ENCODE measurements around the gene OR2T11. TPM values are rescaled to one million over a fixed set of nuclear protein-coding genes. Genes with fewer than 3 reads are reported as not detected.

The OR2T11 gene
- total RNA-seq, 1 experiment from 2014 or later = not detected

GRCh38 chr1:248593226-248593625 lies 41.7 kb downstream of the OR2T11 start:
- intact Hi-C loops (cut with micrococcal nuclease; ENCODE audit: unreplicated experiment) = no loop called here
- ChIA-PET POLR2A (ENCODE audit: unreplicated experiment) (no interaction called here), CTCF (no interaction called here)
- no peaks in the 10 kb centered on the region for H3F3A ChIP-seq (ENCODE audit: insufficient read depth, low read depth)
- no peak for TF ChIP-seq EZH2 (IDR thresholded peaks at IDR 0.05; ENCODE audit: low read depth)
- no peak for TF ChIP-seq CTCF (conservative IDR thresholded peaks at IDR 0.05)
- H3K4me3 ChIP-seq = no peak overlapping the region
- no peaks in the 10 kb centered on the region for H3K27me3 ChIP-seq (ENCODE audit: insufficient read depth, low read depth)
- DNase-seq = no peak
- H3K4me1 ChIP-seq (replicated peaks; ENCODE audit: insufficient read depth) = no peaks in the 10 kb centered on the region
- no peak overlapping the region for H2AFZ ChIP-seq
- H4K20me1 ChIP-seq (ENCODE audit: insufficient read depth) = no peaks in the 10 kb centered on the region
- H3K36me3 ChIP-seq (ENCODE audit: low read depth) = no peaks in the 10 kb centered on the region
- no peaks in the 10 kb centered on the region for H3K9me3 ChIP-seq (ENCODE audit: insufficient read depth, low read depth)
- no peaks in the 10 kb centered on the region for H3K79me2 ChIP-seq (ENCODE audit: low read depth)
- BruUV-seq (replicated peaks) = no TSS peak
- no peaks in the 10 kb centered on the region; the same call in 1 of the 2 replicates for H3K9me2 ChIP-seq (ENCODE audit: insufficient read depth)
- no peak overlapping the region for H3K27ac ChIP-seq
- no peak overlapping the region for H3K4me2 ChIP-seq

- H3K36me3 ChIP-seq (ENCODE audit: low read depth) = no peaks in the 10 kb centered on the region
- H3K4me1 ChIP-seq (replicated peaks; ENCODE audit: insufficient read depth) = no peaks in the 10 kb centered on the region
- H3F3A ChIP-seq (ENCODE audit: insufficient read depth, low read depth) = no peaks in the 10 kb centered on the region
- H3K9me3 ChIP-seq (ENCODE audit: insufficient read depth, low read depth) = no peaks in the 10 kb centered on the region
- TF ChIP-seq CTCF (conservative IDR thresholded peaks at IDR 0.05) (no peak), EZH2 (IDR thresholded peaks at IDR 0.05; ENCODE audit: low read depth) (no peak)
- POLR2A ChIA-PET (ENCODE audit: unreplicated experiment) = no interaction called here
- H3K9me2 ChIP-seq (ENCODE audit: insufficient read depth) = no peaks in the 10 kb centered on the region; the same call in 1 of the 2 replicates
- no peak overlapping the region for H3K27ac ChIP-seq
- CTCF ChIA-PET = no interaction called here
- no peaks in the 10 kb centered on the region for H3K27me3 ChIP-seq (ENCODE audit: insufficient read depth, low read depth)
- no peak overlapping the region for H2AFZ ChIP-seq
- no peak overlapping the region for H3K4me2 ChIP-seq
- intact Hi-C loops (cut with micrococcal nuclease; ENCODE audit: unreplicated experiment) = no loop called here
- H3K79me2 ChIP-seq (ENCODE audit: low read depth) = no peaks in the 10 kb centered on the region
- BruUV-seq (replicated peaks) = no TSS peak
- no peak overlapping the region for H3K4me3 ChIP-seq
- no peak for DNase-seq
- no peaks in the 10 kb centered on the region for H4K20me1 ChIP-seq (ENCODE audit: insufficient read depth)
These were observed 42.2 kb downstream of the OR2T11 start for GRCh38 chr1:248592655-248593054.

- no TSS peak for BruUV-seq (replicated peaks)
- H3K4me2 ChIP-seq = no peak overlapping the region
- no peaks in the 10 kb centered on the region for H3K79me2 ChIP-seq (ENCODE audit: low read depth)
- H4K20me1 ChIP-seq (ENCODE audit: insufficient read depth) = no peaks in the 10 kb centered on the region
- DNase-seq = no peak
- no peak for TF ChIP-seq EZH2 (IDR thresholded peaks at IDR 0.05; ENCODE audit: low read depth)
- no peak for TF ChIP-seq CTCF (conservative IDR thresholded peaks at IDR 0.05)
- H3K36me3 ChIP-seq (ENCODE audit: low read depth) = no peaks in the 10 kb centered on the region
- no peak overlapping the region for H3K27ac ChIP-seq
- no peak overlapping the region for H2AFZ ChIP-seq
- ChIA-PET CTCF (no interaction called here), POLR2A (ENCODE audit: unreplicated experiment) (no interaction called here)
- H3K9me2 ChIP-seq (ENCODE audit: insufficient read depth) = no peaks in the 10 kb centered on the region; the same call in 1 of the 2 replicates
- no peak overlapping the region for H3K4me3 ChIP-seq
- no peaks in the 10 kb centered on the region for H3K27me3 ChIP-seq (ENCODE audit: insufficient read depth, low read depth)
- H3K4me1 ChIP-seq (replicated peaks; ENCODE audit: insufficient read depth) = no peaks in the 10 kb centered on the region
- intact Hi-C loops (cut with micrococcal nuclease; ENCODE audit: unreplicated experiment) = no loop called here
- H3K9me3 ChIP-seq (ENCODE audit: insufficient read depth, low read depth) = no peaks in the 10 kb centered on the region
- H3F3A ChIP-seq (ENCODE audit: insufficient read depth, low read depth) = no peaks in the 10 kb centered on the region
These were observed 44.8 kb downstream of the OR2T11 start for GRCh38 chr1:248590055-248590454.

All from PC-9 (cell line).